Glutamatergic neuron (in vitro differentiated cells): Measurements from ENCODE around the gene CLDN19. TPM values are rescaled to one million over a fixed set of nuclear protein-coding genes. Genes with fewer than 3 reads are reported as not detected.

Source experiments
- DNase-seq: peaks from one replicate; pipeline ENCODE4 v3.0.0; 2022
- H3K27ac Mint-ChIP-seq: one replicate; pipeline ENCODE4 v1.8.0; 2020; ENCODE audit warnings: mild to moderate bottlenecking, mixed read lengths, inconsistent platforms; ENCODE audit not compliant: unreplicated experiment
- H3K27me3 Mint-ChIP-seq: one replicate; pipeline ENCODE4 v1.8.0; 2020; ENCODE audit warnings: mild to moderate bottlenecking, moderate library complexity, mixed read lengths, inconsistent platforms; ENCODE audit not compliant: unreplicated experiment
- H3K36me3 Mint-ChIP-seq: one replicate; pipeline ENCODE4 v1.8.0; 2020; ENCODE audit warnings: mild to moderate bottlenecking, mixed read lengths, inconsistent platforms; ENCODE audit not compliant: unreplicated experiment
- H3K4me1 Mint-ChIP-seq: one replicate; pipeline ENCODE4 v1.8.0; 2020; ENCODE audit warnings: mild to moderate bottlenecking, low read depth, mixed read lengths, inconsistent platforms; ENCODE audit not compliant: unreplicated experiment
- H3K4me3 Mint-ChIP-seq: one replicate; pipeline ENCODE4 v1.8.0; 2020; ENCODE audit warnings: mild to moderate bottlenecking, mixed read lengths, inconsistent platforms; ENCODE audit not compliant: unreplicated experiment
- H3K9me3 Mint-ChIP-seq: one replicate; pipeline ENCODE4 v1.8.0; 2020; ENCODE audit warnings: mild to moderate bottlenecking, moderate library complexity, mixed read lengths, inconsistent platforms; ENCODE audit not compliant: unreplicated experiment
- CTCF ChIP-seq: fragments of 200-600 bp; sonication (generic); IDR thresholded peaks from one replicate; pipeline ENCODE4 v1.5.0; 2021; ENCODE audit not compliant: partially characterized antibody, unreplicated experiment
- total RNA-seq: library from RNA; stranded (reverse); fragmentation: NEBNext Ultra II Directional; extraction: Animal tissue kit (Norgen Biotek cat#: 25700); gene quantifications from one replicate; pipeline ENCODE4 v1.2.1, GENCODE V29; 2021; ENCODE audit not compliant: unreplicated experiment

CLDN19 gene
- total RNA-seq, 1 donor from 2014 or later = not detected

- no peak for TF ChIP-seq CTCF
- Mint-ChIP-seq H3K27me3 (peaks cover 17% of the 10 kb centered on the region), H3K9me3 (peaks cover 11% of the 10 kb centered on the region), H3K36me3 (peaks cover 20% of the 10 kb centered on the region), H3K4me1 (peaks cover 12% of the 10 kb centered on the region), H3K27ac (no peak overlapping the region), H3K4me3 (no peak overlapping the region)
- no peak for DNase-seq
Measured at GRCh38 chr1:42745851-42746250, 5.8 kb upstream of the CLDN19 start.

- peaks cover 7% of the 10 kb centered on the region for H3K36me3 Mint-ChIP-seq
- TF ChIP-seq CTCF = no peak
- H3K27me3 Mint-ChIP-seq = peaks cover 20% of the 10 kb centered on the region
- peaks cover 12% of the 10 kb centered on the region for H3K4me1 Mint-ChIP-seq
- H3K9me3 Mint-ChIP-seq = peaks cover 7% of the 10 kb centered on the region
- H3K27ac Mint-ChIP-seq = no peak overlapping the region
- no peak for DNase-seq
- no peak overlapping the region for H3K4me3 Mint-ChIP-seq
Measured at GRCh38 chr1:42744148-42744413, 4.0 kb upstream of the CLDN19 start.

- H3K4me1 Mint-ChIP-seq = peaks cover 12% of the 10 kb centered on the region
- peaks cover 7% of the 10 kb centered on the region for H3K36me3 Mint-ChIP-seq
- peaks cover 18% of the 10 kb centered on the region for H3K27me3 Mint-ChIP-seq
- peaks cover 7% of the 10 kb centered on the region for H3K9me3 Mint-ChIP-seq
- DNase-seq = no peak
- no peak for TF ChIP-seq CTCF
- no peak overlapping the region for H3K4me3 Mint-ChIP-seq
- H3K27ac Mint-ChIP-seq = no peak overlapping the region
Measured at GRCh38 chr1:42743317-42744147, 3.5 kb upstream of the CLDN19 start.

GRCh38 chr1:42742617-42743316 lies 2.7 kb upstream of the CLDN19 start:
- TF ChIP-seq CTCF = no peak
- no peak for DNase-seq

GRCh38 chr1:42742141-42742540 lies 2.1 kb upstream of the CLDN19 start:
- no peak for TF ChIP-seq CTCF

More at GRCh38 chr1:42742617-42743316, 2.7 kb upstream of the CLDN19 start:
- Mint-ChIP-seq H3K27me3 (peaks cover 14% of the 10 kb centered on the region), H3K27ac (no peak overlapping the region), H3K9me3 (peaks cover 7% of the 10 kb centered on the region), H3K4me1 (peaks cover 12% of the 10 kb centered on the region), H3K36me3 (peaks cover 7% of the 10 kb centered on the region), H3K4me3 (no peak overlapping the region)

More at GRCh38 chr1:42742141-42742540, 2.1 kb upstream of the CLDN19 start:
- peaks cover 7% of the 10 kb centered on the region for H3K36me3 Mint-ChIP-seq
- DNase-seq = no peak
- H3K27ac Mint-ChIP-seq = no peak overlapping the region
- peaks cover 7% of the 10 kb centered on the region for H3K9me3 Mint-ChIP-seq
- peaks cover 14% of the 10 kb centered on the region for H3K27me3 Mint-ChIP-seq
- no peak overlapping the region for H3K4me3 Mint-ChIP-seq
- H3K4me1 Mint-ChIP-seq = peaks cover 12% of the 10 kb centered on the region
